ENCODE results near the gene PRAMEF9.

PRAMEF9 gene

GRCh38 chr1:13228343-13228781, 56.7 kb downstream of the PRAMEF9 start:
- no peaks in the 10 kb centered on the region for H3F3A ChIP-seq (ENCODE audit: low read depth)
- H2AFZ ChIP-seq (ENCODE audit: low read length): no peak overlapping the region
- no peaks in the 10 kb centered on the region for H4K20me1 ChIP-seq (ENCODE audit: insufficient read depth, low read length, poor library complexity, severe bottlenecking)
- TF ChIP-seq, protein P1, sequence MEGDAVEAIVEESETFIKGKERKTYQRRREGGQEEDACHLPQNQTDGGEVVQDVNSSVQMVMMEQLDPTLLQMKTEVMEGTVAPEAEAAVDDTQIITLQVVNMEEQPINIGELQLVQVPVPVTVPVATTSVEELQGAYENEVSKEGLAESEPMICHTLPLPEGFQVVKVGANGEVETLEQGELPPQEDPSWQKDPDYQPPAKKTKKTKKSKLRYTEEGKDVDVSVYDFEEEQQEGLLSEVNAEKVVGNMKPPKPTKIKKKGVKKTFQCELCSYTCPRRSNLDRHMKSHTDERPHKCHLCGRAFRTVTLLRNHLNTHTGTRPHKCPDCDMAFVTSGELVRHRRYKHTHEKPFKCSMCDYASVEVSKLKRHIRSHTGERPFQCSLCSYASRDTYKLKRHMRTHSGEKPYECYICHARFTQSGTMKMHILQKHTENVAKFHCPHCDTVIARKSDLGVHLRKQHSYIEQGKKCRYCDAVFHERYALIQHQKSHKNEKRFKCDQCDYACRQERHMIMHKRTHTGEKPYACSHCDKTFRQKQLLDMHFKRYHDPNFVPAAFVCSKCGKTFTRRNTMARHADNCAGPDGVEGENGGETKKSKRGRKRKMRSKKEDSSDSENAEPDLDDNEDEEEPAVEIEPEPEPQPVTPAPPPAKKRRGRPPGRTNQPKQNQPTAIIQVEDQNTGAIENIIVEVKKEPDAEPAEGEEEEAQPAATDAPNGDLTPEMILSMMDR (conservative IDR thresholded peaks at IDR 0.05; ENCODE audit: low read length): peak; percentile 68
- TF ChIP-seq EZH2phosphoT487 (IDR thresholded peaks at IDR 0.05; ENCODE audit: borderline replicate concordance): no peak
- H3K9me2 ChIP-seq (replicated peaks; ENCODE audit: low read depth, low read length): no peaks in the 10 kb centered on the region
- H3K79me2 ChIP-seq (ENCODE audit: insufficient read depth, low read length): no peaks in the 10 kb centered on the region
- no peaks in the 10 kb centered on the region for H3K36me3 ChIP-seq (ENCODE audit: insufficient read depth, low read length)
- no peak overlapping the region for H3K9ac ChIP-seq (ENCODE audit: low read depth, low read length, poor library complexity, severe bottlenecking)
- H3K9me3 ChIP-seq (ENCODE audit: insufficient read depth, low read depth, low read length): no peaks in the 10 kb centered on the region
- no peaks in the 10 kb centered on the region for H3K4me1 ChIP-seq (ENCODE audit: insufficient read depth, low read length, poor library complexity, severe bottlenecking)
- no peak overlapping the region for H3K4me3 ChIP-seq (ENCODE audit: low read length, poor library complexity, severe bottlenecking)
- no peaks in the 10 kb centered on the region for H3K27me3 ChIP-seq (ENCODE audit: insufficient read depth, low read length, poor library complexity, severe bottlenecking)
- no peak overlapping the region for H3K4me2 ChIP-seq (ENCODE audit: low read depth, low read length, poor library complexity, severe bottlenecking)

All from Loucy (cell line).